SK-N-SH (cell line): ENCODE results near the gene CACNA1H. TPM values are rescaled to one million over a fixed set of nuclear protein-coding genes. Genes with fewer than 3 reads are reported as not detected.

ENCODE experiments used
- CTCF ChIA-PET: fragments of 300-600, 350-600 bp; formaldehyde crosslinking; extraction: SDS; loops from one replicate; lab custom pipeline; 2021; lab: Yijun Ruan, JAX
- POLR2A ChIA-PET: fragments of 350-600 bp; sonication (Branson Sonifier 250); formaldehyde crosslinking; extraction: SDS; loops from one replicate; lab custom pipeline; 2020; ENCODE audit warnings: antibody characterized with exemption, inconsistent platforms; lab: Yijun Ruan, JAX
- DNase-seq: peaks from one replicate; pipeline ENCODE4 v3.0.0; 2012
- H2AFZ ChIP-seq: fragments of 200-600 bp; sonication (generic); 2 replicates; pipeline ENCODE4 v1.8.1; 2016; ENCODE audit warnings: antibody characterized with exemption, mild to moderate bottlenecking, low read depth
- H3F3A ChIP-seq: fragments of 200-600 bp; sonication (generic); replicated peaks from 2 replicates; pipeline ENCODE3; 2016; ENCODE audit warnings: antibody characterized with exemption, mild to moderate bottlenecking; ENCODE audit not compliant: insufficient read depth
- H3K27ac ChIP-seq, 2 experiments: fragments of 200-500 bp in 1 of 2; fragments of 200-600 bp in 1 of 2; sonication (Bioruptor generic) in 1 of 2; sonication (generic), shearing (Covaris generic) in 1 of 2; 2 replicates each; pipeline versions ENCODE4 v1.5.1 to v1.6.1; 2014 to 2016; ENCODE audit warnings: low read depth in 2 of 2, inconsistent platforms in 1 of 2, low read length in 1 of 2, mild to moderate bottlenecking in 1 of 2, mixed read lengths in 1 of 2
- H3K27me3 ChIP-seq: fragments of 200-600 bp; sonication (generic), shearing (Covaris generic); 2 replicates; pipeline ENCODE4 v1.6.1; 2016; ENCODE audit warnings: mixed run types; ENCODE audit not compliant: insufficient read depth
- H3K36me3 ChIP-seq, 2 experiments: fragments of 200-500 bp in 1 of 2; fragments of 200-600 bp in 1 of 2; sonication (Bioruptor generic) in 1 of 2; sonication (generic) in 1 of 2; replicated peaks in 1 of 2; 2 replicates each; pipeline versions ENCODE3 to v1.5.1; 2014 to 2016; ENCODE audit warnings: low read length in 1 of 2, mild to moderate bottlenecking in 1 of 2; ENCODE audit not compliant: insufficient read depth in 2 of 2, control insufficient read depth in 1 of 2
- H3K4me1 ChIP-seq, 2 experiments: fragments of 200-500 bp in 1 of 2; fragments of 200-600 bp in 1 of 2; sonication (Bioruptor generic) in 1 of 2; sonication (generic), shearing (Covaris generic) in 1 of 2; 2 replicates each; pipeline versions ENCODE4 v1.5.1 to v1.6.1; 2014 to 2016; ENCODE audit warnings: low read depth in 1 of 2, low read length in 1 of 2, mixed run types in 1 of 2; ENCODE audit not compliant: insufficient read depth in 2 of 2, control insufficient read depth in 1 of 2
- H3K4me2 ChIP-seq: fragments of 200-600 bp; sonication (generic), shearing (Covaris generic); 2 replicates; pipeline ENCODE4 v1.6.1; 2017; ENCODE audit warnings: mixed run types
- H3K4me3 ChIP-seq, 2 experiments: fragments of 200-500 bp in 1 of 2; fragments of 200-600 bp in 1 of 2; sonication (Bioruptor generic) in 1 of 2; sonication (generic), shearing (Covaris generic) in 1 of 2; 2 replicates each; pipeline versions ENCODE4 v1.5.1 to v1.8.1; 2014 to 2016; ENCODE audit warnings: low read depth in 2 of 2, inconsistent platforms in 1 of 2, low read length in 1 of 2, mild to moderate bottlenecking in 1 of 2, mixed read lengths in 1 of 2, moderate library complexity in 1 of 2
- H3K79me2 ChIP-seq: fragments of 200-600 bp; sonication (generic); 2 replicates; pipeline ENCODE4 v1.8.1; 2017; ENCODE audit warnings: mild to moderate bottlenecking; ENCODE audit not compliant: insufficient read depth
- H3K9ac ChIP-seq: fragments of 200-600 bp; sonication (generic); 2 replicates; pipeline ENCODE4 v1.6.1; 2017; ENCODE audit warnings: mixed run types
- H3K9me2 ChIP-seq: fragments of 200-600 bp; sonication (generic); 2 replicates; pipeline ENCODE4 v1.6.1; 2017; ENCODE audit warnings: mixed run types
- H3K9me3 ChIP-seq: fragments of 200-600 bp; sonication (generic); 2 replicates; pipeline ENCODE4 v1.6.1; 2017; ENCODE audit warnings: mixed run types, mild to moderate bottlenecking, moderate library complexity
- H4K20me1 ChIP-seq: fragments of 200-600 bp; sonication (generic); 2 replicates; pipeline ENCODE4 v1.6.1; 2017; ENCODE audit warnings: mild to moderate bottlenecking, mixed run types; ENCODE audit not compliant: insufficient read depth
- CHD2 ChIP-seq: fragments of 150-350 bp; IDR thresholded peaks from 2 replicates; pipeline ENCODE4 v1.6.1; 2018; ENCODE audit warnings: low read length; ENCODE audit not compliant: partially characterized antibody
- EP300 ChIP-seq, 2 experiments: IDR thresholded peaks; 2 replicates each; pipeline versions ENCODE4 v1.4.0 to v1.6.1; 2012; ENCODE audit warnings: borderline replicate concordance in 1 of 2, low read depth in 1 of 2, low read length in 1 of 2
- EZH2phosphoT487 ChIP-seq: fragments of 200-600 bp; sonication (generic); IDR thresholded peaks from 2 replicates; pipeline ENCODE4 v1.6.1; 2017; ENCODE audit warnings: low read depth, mixed run types, mild to moderate bottlenecking, antibody characterized with exemption, moderate library complexity, borderline replicate concordance
- GABPA ChIP-seq: IDR thresholded peaks from 2 replicates; pipeline ENCODE4 v1.4.0; 2012; ENCODE audit warnings: low read depth, mild to moderate bottlenecking
- GATA2 ChIP-seq: sonication (generic); formaldehyde crosslinking; IDR thresholded peaks from 2 replicates; pipeline ENCODE4 v1.5.0; 2020; ENCODE audit warnings: mild to moderate bottlenecking, missing genetic modification reagents
- JUND ChIP-seq: IDR thresholded peaks from 2 replicates; pipeline ENCODE4 v1.4.0; 2012
- MEF2A ChIP-seq: IDR thresholded peaks from 2 replicates; pipeline ENCODE4 v1.4.0; 2012; ENCODE audit warnings: low read depth, borderline replicate concordance
- MXI1 ChIP-seq: IDR thresholded peaks from 2 replicates; pipeline ENCODE4 v1.6.1; 2012; ENCODE audit warnings: mild to moderate bottlenecking, low read depth, low read length, improper control_type of control experiment
- NFIC ChIP-seq: IDR thresholded peaks from 2 replicates; pipeline ENCODE4 v1.4.0; 2012; ENCODE audit warnings: borderline replicate concordance
- NRF1 ChIP-seq: IDR thresholded peaks from 2 replicates; pipeline ENCODE4 v1.6.1; 2012; ENCODE audit warnings: low read depth, mild to moderate bottlenecking, low read length
- RCOR1 ChIP-seq: fragments of 150-350 bp; IDR thresholded peaks from 2 replicates; pipeline ENCODE4 v1.6.1; 2017; ENCODE audit warnings: antibody characterized with exemption, low read length
- RFX5 ChIP-seq: IDR thresholded peaks from 2 replicates; pipeline ENCODE4 v1.6.1; 2012; ENCODE audit warnings: mild to moderate bottlenecking, improper control_type of control experiment, low read length
- SIN3A ChIP-seq: IDR thresholded peaks from 2 replicates; pipeline ENCODE4 v1.6.1; 2012; ENCODE audit warnings: low read depth, mild to moderate bottlenecking, low read length, moderate library complexity, borderline replicate concordance
- SMC3 ChIP-seq: IDR thresholded peaks from 2 replicates; pipeline ENCODE4 v1.6.1; 2012; ENCODE audit warnings: low read depth, low read length, improper control_type of control experiment
- TEAD4 ChIP-seq: IDR thresholded peaks from 2 replicates; pipeline ENCODE4 v1.4.0; 2012; ENCODE audit warnings: mild to moderate bottlenecking, borderline replicate concordance; ENCODE audit not compliant: insufficient read depth
- YY1 ChIP-seq: IDR thresholded peaks from 2 replicates; pipeline ENCODE4 v1.4.0; 2012; ENCODE audit warnings: low read depth, mild to moderate bottlenecking
- WGBS: methylation state at CpG from one replicate; pipeline ENCODE4 v1.1.6; 2017; ENCODE audit warnings: low lambda C conversion rate; 5-methylcytosine and 5-hydroxymethylcytosine counted together
- polyA plus RNA-seq, 3 experiments: library from polyadenylated mRNA; depleted of rRNA; stranded (reverse); fragments of >200 nt; gene quantifications; 2 replicates each; pipeline ENCODE4 v1.2.3, GENCODE V29; 2012
- TF ChIP-seq, protein P1 (sequence below): fragments of 150-350 bp; IDR thresholded peaks from 2 replicates; pipeline ENCODE4 v1.6.1; 2016; ENCODE audit warnings: mild to moderate bottlenecking, low read depth, low read length
- TF ChIP-seq, protein P2 (sequence below): fragments of 200-600 bp; sonication (generic); IDR thresholded peaks from 2 replicates; pipeline ENCODE4 v1.6.1; 2017; ENCODE audit warnings: antibody characterized with exemption, mild to moderate bottlenecking, moderate library complexity
- TF ChIP-seq, protein P3 (sequence below): IDR thresholded peaks from 2 replicates; pipeline ENCODE4 v1.4.0; 2012; ENCODE audit warnings: low read depth
- TF ChIP-seq, protein P4 (sequence below): IDR thresholded peaks from 2 replicates; pipeline ENCODE4 v1.6.1; 2012; ENCODE audit warnings: mild to moderate bottlenecking, low read depth, low read length, moderate library complexity

Gene CACNA1H
- polyA plus RNA-seq, 1 of the 3 experiments (the other 2 are of a cell fraction) = not detected

DNA sequence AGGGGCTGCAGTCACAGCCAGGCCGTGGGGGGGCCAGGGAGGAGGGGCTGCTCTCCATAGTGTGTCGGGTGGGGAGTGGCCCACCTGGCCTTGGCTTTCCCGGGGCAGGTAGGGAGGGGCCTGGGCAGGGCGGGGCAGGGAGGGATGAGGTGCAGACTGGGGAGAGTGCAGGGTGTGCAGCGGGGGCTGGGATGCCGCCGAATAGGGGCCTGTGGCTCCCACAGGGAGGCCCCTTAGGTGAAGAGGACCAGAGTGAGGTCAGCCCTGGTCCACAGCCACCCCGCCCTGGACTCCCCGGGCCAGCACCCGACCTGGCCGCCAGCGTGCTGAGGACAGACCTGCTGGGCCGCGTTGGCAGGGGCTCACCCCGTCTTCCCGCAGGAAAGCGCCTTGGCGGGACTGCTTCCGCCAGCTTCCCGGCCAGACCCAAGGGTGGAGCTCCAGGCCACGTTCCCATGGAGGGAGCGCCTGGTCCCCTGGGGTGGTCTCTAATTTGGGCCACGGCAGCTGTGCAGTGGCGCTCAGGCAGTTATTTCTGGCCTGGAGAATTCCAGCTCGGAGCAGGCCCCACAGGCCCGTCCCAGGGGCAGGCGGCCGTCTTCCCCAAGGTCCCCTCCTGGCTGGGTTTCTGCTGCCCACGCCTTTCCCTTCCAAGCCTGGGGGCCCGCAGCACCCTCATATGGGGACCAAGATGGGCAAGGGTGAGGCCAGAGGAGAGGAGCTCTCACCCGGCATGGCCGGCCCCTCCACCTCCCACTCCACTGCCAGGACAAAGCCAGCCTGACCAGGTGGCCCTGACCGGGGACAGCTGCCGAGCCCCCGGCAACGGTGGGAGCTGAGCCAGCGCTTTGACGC lies 27.9 kb downstream of the CACNA1H start:
- POLR2A ChIA-PET = no interaction called here

More for the DNA sequence above, 27.9 kb downstream of the CACNA1H start:
- Histone ChIP-seq H3K4me3 (no peak overlapping the region), H3F3A (no peaks in the 10 kb centered on the region), H2AFZ (no peak overlapping the region), H3K4me2 (no peak overlapping the region), H3K36me3 (no peaks in the 10 kb centered on the region), H3K4me1 (peaks cover 0 to 17% of the 10 kb centered on the region in 2 experiments; a peak in 2 of 4 replicates), H4K20me1 (no peaks in the 10 kb centered on the region), H3K27me3 (peaks cover 35% of the 10 kb centered on the region), H3K9me2 (no peaks in the 10 kb centered on the region), H3K79me2 (no peaks in the 10 kb centered on the region), H3K27ac (no peak overlapping the region), H3K9me3 (no peaks in the 10 kb centered on the region), H3K9ac (no peak overlapping the region)
- 41% methylated on average over 16 of the region's 38 CpGs for WGBS
- DNase-seq = no peak
- CTCF ChIA-PET = interaction anchor here (0.6 to 1.2 kb wide), 2 partner anchors 8 to 13 kb away, joined by 3 read pairs; no protein-coding TSS in a partner anchor
- TF ChIP-seq GATA2 = no peak
- no peak for TF ChIP-seq SMC3
- TF ChIP-seq, protein P1, sequence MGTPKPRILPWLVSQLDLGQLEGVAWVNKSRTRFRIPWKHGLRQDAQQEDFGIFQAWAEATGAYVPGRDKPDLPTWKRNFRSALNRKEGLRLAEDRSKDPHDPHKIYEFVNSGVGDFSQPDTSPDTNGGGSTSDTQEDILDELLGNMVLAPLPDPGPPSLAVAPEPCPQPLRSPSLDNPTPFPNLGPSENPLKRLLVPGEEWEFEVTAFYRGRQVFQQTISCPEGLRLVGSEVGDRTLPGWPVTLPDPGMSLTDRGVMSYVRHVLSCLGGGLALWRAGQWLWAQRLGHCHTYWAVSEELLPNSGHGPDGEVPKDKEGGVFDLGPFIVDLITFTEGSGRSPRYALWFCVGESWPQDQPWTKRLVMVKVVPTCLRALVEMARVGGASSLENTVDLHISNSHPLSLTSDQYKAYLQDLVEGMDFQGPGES = no peak
- no peak for TF ChIP-seq TEAD4
- no peak for TF ChIP-seq SIN3A
- TF ChIP-seq EP300 (IDR thresholded peaks at IDR 0.05; ENCODE audit: borderline replicate concordance in 1 of 2, low read depth in 1 of 2, low read length in 1 of 2) = no peak
- TF ChIP-seq, protein P2, sequence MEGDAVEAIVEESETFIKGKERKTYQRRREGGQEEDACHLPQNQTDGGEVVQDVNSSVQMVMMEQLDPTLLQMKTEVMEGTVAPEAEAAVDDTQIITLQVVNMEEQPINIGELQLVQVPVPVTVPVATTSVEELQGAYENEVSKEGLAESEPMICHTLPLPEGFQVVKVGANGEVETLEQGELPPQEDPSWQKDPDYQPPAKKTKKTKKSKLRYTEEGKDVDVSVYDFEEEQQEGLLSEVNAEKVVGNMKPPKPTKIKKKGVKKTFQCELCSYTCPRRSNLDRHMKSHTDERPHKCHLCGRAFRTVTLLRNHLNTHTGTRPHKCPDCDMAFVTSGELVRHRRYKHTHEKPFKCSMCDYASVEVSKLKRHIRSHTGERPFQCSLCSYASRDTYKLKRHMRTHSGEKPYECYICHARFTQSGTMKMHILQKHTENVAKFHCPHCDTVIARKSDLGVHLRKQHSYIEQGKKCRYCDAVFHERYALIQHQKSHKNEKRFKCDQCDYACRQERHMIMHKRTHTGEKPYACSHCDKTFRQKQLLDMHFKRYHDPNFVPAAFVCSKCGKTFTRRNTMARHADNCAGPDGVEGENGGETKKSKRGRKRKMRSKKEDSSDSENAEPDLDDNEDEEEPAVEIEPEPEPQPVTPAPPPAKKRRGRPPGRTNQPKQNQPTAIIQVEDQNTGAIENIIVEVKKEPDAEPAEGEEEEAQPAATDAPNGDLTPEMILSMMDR = no peak
- no peak for TF ChIP-seq MEF2A
- TF ChIP-seq CHD2 = no peak
- no peak for TF ChIP-seq EZH2phosphoT487
- TF ChIP-seq YY1 = no peak
- no peak for TF ChIP-seq JUND
- no peak for TF ChIP-seq NFIC
- no peak for TF ChIP-seq MXI1
- TF ChIP-seq RCOR1 = no peak
- no peak for TF ChIP-seq NRF1
- no peak for TF ChIP-seq GABPA
- TF ChIP-seq, protein P3, sequence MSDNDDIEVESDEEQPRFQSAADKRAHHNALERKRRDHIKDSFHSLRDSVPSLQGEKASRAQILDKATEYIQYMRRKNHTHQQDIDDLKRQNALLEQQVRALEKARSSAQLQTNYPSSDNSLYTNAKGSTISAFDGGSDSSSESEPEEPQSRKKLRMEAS = no peak
- TF ChIP-seq RFX5 = no peak
- TF ChIP-seq, protein P4, sequence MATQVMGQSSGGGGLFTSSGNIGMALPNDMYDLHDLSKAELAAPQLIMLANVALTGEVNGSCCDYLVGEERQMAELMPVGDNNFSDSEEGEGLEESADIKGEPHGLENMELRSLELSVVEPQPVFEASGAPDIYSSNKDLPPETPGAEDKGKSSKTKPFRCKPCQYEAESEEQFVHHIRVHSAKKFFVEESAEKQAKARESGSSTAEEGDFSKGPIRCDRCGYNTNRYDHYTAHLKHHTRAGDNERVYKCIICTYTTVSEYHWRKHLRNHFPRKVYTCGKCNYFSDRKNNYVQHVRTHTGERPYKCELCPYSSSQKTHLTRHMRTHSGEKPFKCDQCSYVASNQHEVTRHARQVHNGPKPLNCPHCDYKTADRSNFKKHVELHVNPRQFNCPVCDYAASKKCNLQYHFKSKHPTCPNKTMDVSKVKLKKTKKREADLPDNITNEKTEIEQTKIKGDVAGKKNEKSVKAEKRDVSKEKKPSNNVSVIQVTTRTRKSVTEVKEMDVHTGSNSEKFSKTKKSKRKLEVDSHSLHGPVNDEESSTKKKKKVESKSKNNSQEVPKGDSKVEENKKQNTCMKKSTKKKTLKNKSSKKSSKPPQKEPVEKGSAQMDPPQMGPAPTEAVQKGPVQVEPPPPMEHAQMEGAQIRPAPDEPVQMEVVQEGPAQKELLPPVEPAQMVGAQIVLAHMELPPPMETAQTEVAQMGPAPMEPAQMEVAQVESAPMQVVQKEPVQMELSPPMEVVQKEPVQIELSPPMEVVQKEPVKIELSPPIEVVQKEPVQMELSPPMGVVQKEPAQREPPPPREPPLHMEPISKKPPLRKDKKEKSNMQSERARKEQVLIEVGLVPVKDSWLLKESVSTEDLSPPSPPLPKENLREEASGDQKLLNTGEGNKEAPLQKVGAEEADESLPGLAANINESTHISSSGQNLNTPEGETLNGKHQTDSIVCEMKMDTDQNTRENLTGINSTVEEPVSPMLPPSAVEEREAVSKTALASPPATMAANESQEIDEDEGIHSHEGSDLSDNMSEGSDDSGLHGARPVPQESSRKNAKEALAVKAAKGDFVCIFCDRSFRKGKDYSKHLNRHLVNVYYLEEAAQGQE = no peak
